Stimulated activated naive B cell treated with anti-CD40 and anti-IgM and Interleukin-4, amounts not matched to agents 10 μg/mL and 1 μg/mL and 100 μg/mL, for 72 hours (primary cell): ENCODE measurements around the gene CAPN10.
"Not testable (repeated sequence)": the region's sequence is repeated elsewhere in the genome, so short reads cannot be mapped to it uniquely, and the experiment has no call there.

ENCODE experiments used
- ATAC-seq, 2 donors: fragments of 150-1000 bp; cut with Tn5 transposase; replicated peaks; 2 replicates each; pipeline ENCODE4 v1.10.0; 2021; ENCODE audit warnings: moderate library complexity in 1 of 2
- DNase-seq: peaks from one replicate; pipeline ENCODE4 v3.0.0; 2021
- H3K27ac Mint-ChIP-seq: one replicate; pipeline ENCODE4 v1.8.0; 2022; ENCODE audit warnings: mild to moderate bottlenecking, mixed read lengths
- H3K27me3 Mint-ChIP-seq, 2 donors: one replicate each; pipeline ENCODE4 v1.8.0; 2022; ENCODE audit warnings: mixed read lengths in 2 of 2
- H3K36me3 Mint-ChIP-seq, 2 donors: one replicate each; pipeline ENCODE4 v1.8.0; 2022; ENCODE audit warnings: mixed read lengths in 2 of 2, mild to moderate bottlenecking in 1 of 2
- H3K4me1 Mint-ChIP-seq, 2 donors: one replicate each; pipeline ENCODE4 v1.8.0; 2022; ENCODE audit warnings: mixed read lengths in 2 of 2, mild to moderate bottlenecking in 1 of 2
- H3K4me3 Mint-ChIP-seq, 2 donors: one replicate each; pipeline ENCODE4 v1.8.0; 2022; ENCODE audit warnings: mild to moderate bottlenecking in 2 of 2, mixed read lengths in 2 of 2, moderate library complexity in 1 of 2
- H3K9me3 Mint-ChIP-seq, 2 donors: one replicate each; pipeline ENCODE4 v1.8.0; 2022; ENCODE audit warnings: mixed read lengths in 2 of 2, mild to moderate bottlenecking in 1 of 2

Gene CAPN10

GRCh38 chr2:240586198-240586918 is at the start of gene CAPN10:
CAPN10 (plus strand) TSS chr2:240586734; CDS start chr2:240586912, 178 bp downstream.
- H3K9me3 Mint-ChIP-seq = no peaks in the 10 kb centered on the region
- peak within 1 kb of the TSS; percentile 94 to 97 for H3K4me3 Mint-ChIP-seq
- DNase-seq = peak; percentile 96
- H3K27me3 Mint-ChIP-seq = no peaks in the 10 kb centered on the region
- H3K36me3 Mint-ChIP-seq = peaks cover 22 to 47% of the 10 kb centered on the region in 2 donors
- H3K4me1 Mint-ChIP-seq = peaks cover 40 to 65% of the 10 kb centered on the region in 2 donors
- peak within 1 kb of the TSS; percentile 97 for H3K27ac Mint-ChIP-seq
- peak; percentile 80 to 89 for ATAC-seq

- no peak overlapping the region for H3K4me3 Mint-ChIP-seq
- peaks cover 0 to 2% of the 10 kb centered on the region in 2 donors for H3K9me3 Mint-ChIP-seq
- ATAC-seq (no peak), DNase-seq (no peak)
- H3K4me1 Mint-ChIP-seq = peaks cover 6 to 9% of the 10 kb centered on the region in 2 donors
- H3K27ac Mint-ChIP-seq = no peak overlapping the region
- no peaks in the 10 kb centered on the region for H3K27me3 Mint-ChIP-seq
- H3K36me3 Mint-ChIP-seq = peaks cover 67% of the 10 kb centered on the region in 2 donors
Measured at GRCh38 chr2:240538031-240538780, 48.3 kb upstream of the CAPN10 start.

- H3K4me1 Mint-ChIP-seq, ATAC-seq, DNase-seq, H3K27ac Mint-ChIP-seq, H3K9me3 Mint-ChIP-seq, H3K27me3 Mint-ChIP-seq, H3K4me3 Mint-ChIP-seq: not testable (repeated sequence)
- H3K36me3 Mint-ChIP-seq = peaks cover 61 to 63% of the 10 kb centered on the region in 2 donors
Measured at GRCh38 chr2:240539101-240539500, 47.4 kb upstream of the CAPN10 start.

GRCh38 chr2:240539906-240540305 is 46.6 kb upstream of the CAPN10 start:
- no peak overlapping the region for H3K27ac Mint-ChIP-seq
- H3K36me3 Mint-ChIP-seq = peaks cover 53 to 55% of the 10 kb centered on the region in 2 donors
- H3K4me1 Mint-ChIP-seq = peaks cover 6 to 9% of the 10 kb centered on the region in 2 donors
- ATAC-seq (no peak), DNase-seq (no peak)
- peaks cover 0 to 2% of the 10 kb centered on the region in 2 donors for H3K9me3 Mint-ChIP-seq
- H3K4me3 Mint-ChIP-seq = no peak overlapping the region
- no peaks in the 10 kb centered on the region for H3K27me3 Mint-ChIP-seq

- no peak overlapping the region for H3K4me3 Mint-ChIP-seq
- no peaks in the 10 kb centered on the region for H3K27me3 Mint-ChIP-seq
- peaks cover 0 to 3% of the 10 kb centered on the region in 2 donors for H3K9me3 Mint-ChIP-seq
- peaks cover 11 to 17% of the 10 kb centered on the region in 2 donors for H3K4me1 Mint-ChIP-seq
- DNase-seq = no peak
- no peak for ATAC-seq
- peaks cover 25 to 46% of the 10 kb centered on the region in 2 donors for H3K36me3 Mint-ChIP-seq
- H3K27ac Mint-ChIP-seq = peak overlapping the region; percentile 72
Measured at GRCh38 chr2:240551288-240551687, 35.2 kb upstream of the CAPN10 start.

- H3K9me3 Mint-ChIP-seq = peaks cover 0 to 3% of the 10 kb centered on the region in 2 donors
- peak overlapping the region; percentile 72 for H3K27ac Mint-ChIP-seq
- DNase-seq (no peak), ATAC-seq (peak; percentile 48 to 51)
- peaks cover 26 to 48% of the 10 kb centered on the region in 2 donors for H3K36me3 Mint-ChIP-seq
- no peaks in the 10 kb centered on the region for H3K27me3 Mint-ChIP-seq
- peaks cover 11 to 22% of the 10 kb centered on the region in 2 donors for H3K4me1 Mint-ChIP-seq
- no peak overlapping the region for H3K4me3 Mint-ChIP-seq
Measured at GRCh38 chr2:240551811-240552210, 34.7 kb upstream of the CAPN10 start.

GRCh38 chr2:240553956-240554480 is 32.5 kb upstream of the CAPN10 start:
- Mint-ChIP-seq H3K27me3 (no peaks in the 10 kb centered on the region), H3K9me3 (peaks cover 0 to 2% of the 10 kb centered on the region in 2 donors), H3K36me3 (peaks cover 34 to 54% of the 10 kb centered on the region in 2 donors), H3K4me3 (no peak overlapping the region), H3K27ac (no peak overlapping the region), H3K4me1 (peaks cover 27 to 33% of the 10 kb centered on the region in 2 donors)
- no peak for DNase-seq
- no peak for ATAC-seq

GRCh38 chr2:240554767-240555493 is 31.6 kb upstream of the CAPN10 start:
- Mint-ChIP-seq H3K4me3 (no peak overlapping the region), H3K4me1 (peaks cover 36 to 38% of the 10 kb centered on the region in 2 donors), H3K27me3 (no peaks in the 10 kb centered on the region), H3K36me3 (peaks cover 41 to 61% of the 10 kb centered on the region in 2 donors), H3K27ac (no peak overlapping the region), H3K9me3 (peaks cover 0 to 2% of the 10 kb centered on the region in 2 donors)
- ATAC-seq = no peak
- no peak for DNase-seq

GRCh38 chr2:240555541-240556250 is 30.8 kb upstream of the CAPN10 start:
- ATAC-seq = no peak
- H3K27me3 Mint-ChIP-seq = no peaks in the 10 kb centered on the region
- H3K4me1 Mint-ChIP-seq = peaks cover 38% of the 10 kb centered on the region in 2 donors
- H3K27ac Mint-ChIP-seq = no peak overlapping the region
- H3K4me3 Mint-ChIP-seq = no peak overlapping the region
- peaks cover 0 to 2% of the 10 kb centered on the region in 2 donors for H3K9me3 Mint-ChIP-seq
- no peak for DNase-seq
- peaks cover 40 to 57% of the 10 kb centered on the region in 2 donors for H3K36me3 Mint-ChIP-seq

- H3K27ac Mint-ChIP-seq = peak overlapping the region; percentile 37
- no peaks in the 10 kb centered on the region for H3K27me3 Mint-ChIP-seq
- peaks cover 0 to 2% of the 10 kb centered on the region in 2 donors for H3K9me3 Mint-ChIP-seq
- H3K4me3 Mint-ChIP-seq = peak overlapping the region in 1 of 2 donors; percentile 48
- DNase-seq (no peak), ATAC-seq (no peak)
- peaks cover 35 to 53% of the 10 kb centered on the region in 2 donors for H3K36me3 Mint-ChIP-seq
- peaks cover 37 to 39% of the 10 kb centered on the region in 2 donors for H3K4me1 Mint-ChIP-seq
Measured at GRCh38 chr2:240556553-240557100, 29.9 kb upstream of the CAPN10 start.

GRCh38 chr2:240557101-240557751 is 29.3 kb upstream of the CAPN10 start:
- Mint-ChIP-seq H3K4me3 (peak overlapping the region in 1 of 2 donors; percentile 46), H3K9me3 (no peaks in the 10 kb centered on the region), H3K4me1 (peaks cover 35 to 39% of the 10 kb centered on the region in 2 donors), H3K27me3 (no peaks in the 10 kb centered on the region), H3K27ac (no peak overlapping the region), H3K36me3 (peaks cover 29 to 50% of the 10 kb centered on the region in 2 donors)
- DNase-seq (no peak), ATAC-seq (no peak)

GRCh38 chr2:240557808-240558207 is 28.7 kb upstream of the CAPN10 start, which contains the start of gene ANKMY1:
ANKMY1 (minus strand) TSS chr2:240557988; CDS start chr2:240557335, 653 bp downstream.
- ATAC-seq = peak; percentile 14 to 21
- Mint-ChIP-seq H3K4me1 (peaks cover 35 to 40% of the 10 kb centered on the region in 2 donors), H3K4me3 (peak within 1 kb of the TSS; percentile 76 to 84), H3K27ac (peak within 1 kb of the TSS; percentile 37), H3K9me3 (no peaks in the 10 kb centered on the region), H3K27me3 (no peaks in the 10 kb centered on the region), H3K36me3 (peaks cover 29 to 50% of the 10 kb centered on the region in 2 donors)
- peak; percentile 49 for DNase-seq
